HG03064 (cell line): ENCODE measurements around the gene TRIP4.
"Not testable (repeated sequence)": the region's sequence is repeated elsewhere in the genome, so short reads cannot be mapped to it uniquely, and the experiment has no call there.

Source experiments
- ATAC-seq: cut with Tn5 transposase; IDR thresholded peaks from one replicate; pipeline ENCODE4 v1.9.1; 2021; ENCODE audit warnings: low read depth; ENCODE audit not compliant: unreplicated experiment

Gene TRIP4

DNA sequence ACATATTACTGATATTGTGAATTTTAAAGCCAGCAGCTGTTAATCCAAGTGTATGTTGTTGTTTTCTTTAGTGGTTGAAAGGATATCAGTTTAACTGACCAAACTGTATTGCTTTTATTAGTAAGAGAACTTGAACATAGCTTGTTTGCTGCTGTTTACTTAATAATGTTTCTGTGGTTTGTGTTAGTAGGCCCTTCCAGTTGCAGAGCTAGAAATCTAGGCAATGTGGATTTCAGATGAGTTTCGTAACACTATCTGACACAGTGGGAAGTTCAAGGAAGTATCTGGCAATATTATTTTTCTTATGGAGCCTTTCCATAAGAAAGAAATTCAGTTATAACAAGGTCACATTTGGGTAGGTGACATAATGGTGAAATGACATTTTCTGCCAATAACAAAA, 91.2 kb downstream of the TRIP4 start:
- no peak for ATAC-seq

- ATAC-seq = no peak
These were observed 93.3 kb downstream of the TRIP4 start for GRCh38 chr15:64480891-64481290.

- ATAC-seq = no peak
These were observed 96.1 kb downstream of the TRIP4 start for GRCh38 chr15:64483749-64484148.

DNA sequence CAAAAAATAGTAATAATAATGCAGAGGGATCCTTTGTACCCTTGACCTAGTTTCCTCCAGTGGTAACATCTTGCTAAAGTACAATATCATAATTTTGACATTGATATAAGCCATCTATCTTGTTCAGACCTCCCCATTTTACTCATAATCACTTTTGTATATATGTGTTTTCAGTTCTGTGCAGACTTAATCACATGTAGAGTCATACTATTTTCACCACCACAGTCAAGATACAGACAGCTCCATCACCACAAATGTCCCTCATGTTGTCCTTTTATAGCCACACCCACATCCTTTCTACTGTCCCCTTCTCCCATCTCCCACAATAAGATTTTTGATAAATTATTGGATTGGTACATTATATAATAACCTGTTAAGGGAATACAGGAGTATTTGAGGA, 98.2 kb downstream of the TRIP4 start:
- ATAC-seq = no peak

DNA sequence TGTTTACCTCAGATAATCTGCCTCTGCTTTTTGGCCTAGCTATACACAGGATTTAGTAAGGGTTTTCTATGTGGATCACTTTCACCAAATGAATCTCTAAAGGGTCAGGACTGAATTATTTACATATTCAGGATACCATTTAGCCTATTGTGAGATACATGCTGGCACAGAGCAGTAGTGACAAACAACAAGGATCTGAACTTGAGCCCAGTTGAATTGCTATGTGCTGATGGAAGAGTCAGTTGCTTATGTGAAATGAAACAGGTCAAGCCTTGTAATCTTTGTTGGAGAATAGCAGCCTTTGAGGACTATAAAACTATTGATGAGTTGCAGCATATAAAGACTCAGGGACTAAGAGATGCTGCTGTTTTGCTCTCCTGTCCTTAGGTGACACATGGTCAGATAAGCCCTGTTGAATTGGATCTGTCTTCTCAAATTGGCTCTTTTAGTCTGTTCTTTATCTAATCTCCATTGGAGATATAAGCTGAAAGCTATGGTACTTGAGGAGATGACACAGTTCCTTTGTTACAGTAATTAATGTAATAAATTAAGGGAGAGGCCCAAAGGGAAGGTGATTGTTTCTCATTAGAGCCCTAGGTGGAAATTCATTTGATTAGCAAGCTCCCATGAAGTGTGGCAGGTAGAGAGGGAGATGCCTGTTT, 103.1 kb downstream of the TRIP4 start:
- ATAC-seq = no peak

GRCh38 chr15:64493641-64494040, 106.0 kb downstream of the TRIP4 start:
- ATAC-seq = no peak

- not testable (repeated sequence) for ATAC-seq
These were observed 108.3 kb downstream of the TRIP4 start for GRCh38 chr15:64495968-64496367.

- no peak for ATAC-seq
These were observed 113.2 kb downstream of the TRIP4 start for GRCh38 chr15:64500695-64501395.

GRCh38 chr15:64501396-64501715, 113.7 kb downstream of the TRIP4 start:
- no peak for ATAC-seq

DNA sequence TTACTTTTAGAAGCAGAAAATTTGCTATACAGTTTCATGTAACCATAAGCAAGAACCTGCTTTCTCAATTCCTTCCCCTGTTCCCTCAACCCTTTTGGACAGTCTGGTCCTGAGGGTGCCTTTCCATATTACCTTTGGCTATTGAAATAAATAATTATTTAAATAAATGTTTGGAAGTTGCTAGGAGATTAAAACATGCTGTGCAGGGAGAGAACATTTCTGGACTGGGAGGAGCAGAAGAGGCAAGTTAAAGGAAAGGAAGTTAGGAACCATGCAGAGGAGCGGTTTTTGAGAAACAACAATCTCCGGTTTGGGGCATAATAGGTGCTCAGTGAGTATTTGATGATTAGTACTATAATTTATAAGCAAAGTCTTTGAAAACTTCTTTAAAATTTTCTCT, 114.5 kb downstream of the TRIP4 start:
- ATAC-seq = no peak

DNA sequence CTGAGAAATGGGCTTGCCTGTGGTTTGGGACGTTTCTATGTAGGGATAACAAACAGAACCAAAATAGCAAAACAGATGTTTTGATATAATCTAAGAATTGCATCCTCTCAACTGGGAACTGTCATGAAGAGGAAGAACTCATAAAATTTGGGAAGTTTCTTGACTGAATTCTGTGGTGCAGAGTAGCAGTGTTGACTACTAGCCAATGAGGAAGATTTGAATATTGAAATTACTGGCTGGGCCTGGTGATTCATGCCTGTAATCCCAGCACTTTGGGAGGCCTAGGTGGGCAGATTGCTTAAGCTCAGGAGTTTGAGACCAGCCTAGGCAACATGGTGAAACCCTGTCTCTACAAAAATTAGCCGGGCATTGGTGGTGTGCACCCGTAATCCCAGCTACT, 114.9 kb downstream of the TRIP4 start:
- ATAC-seq = no peak

- ATAC-seq = no peak
These were observed 115.6 kb downstream of the TRIP4 start for GRCh38 chr15:64503197-64503596.

- ATAC-seq = no peak
These were observed 116.0 kb downstream of the TRIP4 start for GRCh38 chr15:64503640-64504039.
